ENCODE data around the gene WARS2.
"Not testable (repeated sequence)": the region's sequence is repeated elsewhere in the genome, so short reads cannot be mapped to it uniquely, and the experiment has no call there.

The WARS2 gene

GRCh38 chr1:119160409-119160808 lies 20.0 kb upstream of the WARS2 start:
- WGBS, 2 experiments (ENCODE audit: insufficient coverage in 2 of 2): 83% methylated on average over 1 of the region's 2 CpGs; no CpG with 5 or more reads in 1 of the 2 experiments
- H3K4me3 ChIP-seq (ENCODE audit: extremely low read depth, insufficient read depth, low read length, poor library complexity, severe bottlenecking): no peak overlapping the region
- no peak overlapping the region for H3K27ac ChIP-seq (ENCODE audit: low read depth, low read length, severe bottlenecking)
- H3K36me3 ChIP-seq (ENCODE audit: control insufficient read depth, insufficient read depth, low read length): peaks cover 19% of the 10 kb centered on the region
- peaks cover 3% of the 10 kb centered on the region for H3K9me3 ChIP-seq (ENCODE audit: control insufficient read depth, low read length)
- H3K4me1 ChIP-seq (ENCODE audit: control insufficient read depth, insufficient read depth, low read length, poor library complexity, severe bottlenecking): no peaks in the 10 kb centered on the region

GRCh38 chr1:119159966-119160365 lies 19.5 kb upstream of the WARS2 start:
- peaks cover 3% of the 10 kb centered on the region for H3K9me3 ChIP-seq (ENCODE audit: control insufficient read depth, low read length)
- no peak overlapping the region for H3K27ac ChIP-seq (ENCODE audit: low read depth, low read length, severe bottlenecking)
- WGBS, 2 experiments (ENCODE audit: insufficient coverage in 2 of 2): 88 to 100% methylated on average over 2 of the region's 2 CpGs
- H3K4me3 ChIP-seq (ENCODE audit: extremely low read depth, insufficient read depth, low read length, poor library complexity, severe bottlenecking): no peak overlapping the region
- no peaks in the 10 kb centered on the region for H3K4me1 ChIP-seq (ENCODE audit: control insufficient read depth, insufficient read depth, low read length, poor library complexity, severe bottlenecking)
- H3K36me3 ChIP-seq (ENCODE audit: control insufficient read depth, insufficient read depth, low read length): peaks cover 19% of the 10 kb centered on the region

GRCh38 chr1:119159111-119159510 lies 18.7 kb upstream of the WARS2 start:
- whole genome bisulfite sequencing, 2 experiments (ENCODE audit: insufficient coverage in 2 of 2): 83 to 100% methylated on average over 1 of the region's 2 CpGs
- no peak overlapping the region for H3K27ac ChIP-seq (ENCODE audit: low read depth, low read length, severe bottlenecking)

GRCh38 chr1:119156761-119157160 lies 16.3 kb upstream of the WARS2 start:
- H3K9me3 ChIP-seq (ENCODE audit: control insufficient read depth, low read length); H3K4me1 ChIP-seq (ENCODE audit: control insufficient read depth, insufficient read depth, low read length, poor library complexity, severe bottlenecking); H3K4me3 ChIP-seq (ENCODE audit: extremely low read depth, insufficient read depth, low read length, poor library complexity, severe bottlenecking); H3K27ac ChIP-seq (ENCODE audit: low read depth, low read length, severe bottlenecking): not testable (repeated sequence)
- WGBS, 2 experiments (ENCODE audit: insufficient coverage in 2 of 2): 93 to 100% methylated on average over 3 to 4 of the region's 6 CpGs
- peaks cover 15% of the 10 kb centered on the region for H3K36me3 ChIP-seq (ENCODE audit: control insufficient read depth, insufficient read depth, low read length)

More at GRCh38 chr1:119159111-119159510, 18.7 kb upstream of the WARS2 start:
- no peak overlapping the region for H3K4me3 ChIP-seq (ENCODE audit: extremely low read depth, insufficient read depth, low read length, poor library complexity, severe bottlenecking)
- H3K4me1 ChIP-seq (ENCODE audit: control insufficient read depth, insufficient read depth, low read length, poor library complexity, severe bottlenecking): no peaks in the 10 kb centered on the region
- H3K36me3 ChIP-seq (ENCODE audit: control insufficient read depth, insufficient read depth, low read length): peaks cover 19% of the 10 kb centered on the region
- peaks cover 3% of the 10 kb centered on the region for H3K9me3 ChIP-seq (ENCODE audit: control insufficient read depth, low read length)

- not testable (repeated sequence) for H3K27ac ChIP-seq (ENCODE audit: low read depth, low read length, severe bottlenecking); H3K9me3 ChIP-seq (ENCODE audit: control insufficient read depth, low read length); H3K4me1 ChIP-seq (ENCODE audit: control insufficient read depth, insufficient read depth, low read length, poor library complexity, severe bottlenecking); H3K4me3 ChIP-seq (ENCODE audit: extremely low read depth, insufficient read depth, low read length, poor library complexity, severe bottlenecking)
- H3K36me3 ChIP-seq (ENCODE audit: control insufficient read depth, insufficient read depth, low read length): peaks cover 12% of the 10 kb centered on the region
- WGBS, 2 experiments (ENCODE audit: insufficient coverage in 2 of 2): no CpG with 5 or more reads among the region's 4 CpGs
Observed at GRCh38 chr1:119155069-119155468, 14.6 kb upstream of the WARS2 start.

- Histone ChIP-seq H3K9me3 (ENCODE audit: control insufficient read depth, low read length) (no peaks in the 10 kb centered on the region), H3K36me3 (ENCODE audit: control insufficient read depth, insufficient read depth, low read length) (no peaks in the 10 kb centered on the region), H3K4me1 (ENCODE audit: control insufficient read depth, insufficient read depth, low read length, poor library complexity, severe bottlenecking) (no peaks in the 10 kb centered on the region), H3K4me3 (ENCODE audit: extremely low read depth, insufficient read depth, low read length, poor library complexity, severe bottlenecking) (no peak overlapping the region), H3K27ac (ENCODE audit: low read depth, low read length, severe bottlenecking) (no peak overlapping the region)
- no CpG with 5 or more reads among the region's 1 CpG for WGBS, 2 experiments (ENCODE audit: insufficient coverage in 2 of 2)
Observed at GRCh38 chr1:119150150-119150549, 9.7 kb upstream of the WARS2 start.

GRCh38 chr1:119147661-119148090 lies 7.2 kb upstream of the WARS2 start:
- H3K36me3 ChIP-seq (ENCODE audit: control insufficient read depth, insufficient read depth, low read length): no peaks in the 10 kb centered on the region
- no peaks in the 10 kb centered on the region for H3K4me1 ChIP-seq (ENCODE audit: control insufficient read depth, insufficient read depth, low read length, poor library complexity, severe bottlenecking)
- H3K4me3 ChIP-seq (ENCODE audit: extremely low read depth, insufficient read depth, low read length, poor library complexity, severe bottlenecking): no peak overlapping the region
- no CpG with 5 or more reads among the region's 4 CpGs for WGBS, 2 experiments (ENCODE audit: insufficient coverage in 2 of 2)
- H3K9me3 ChIP-seq (ENCODE audit: control insufficient read depth, low read length): no peaks in the 10 kb centered on the region
- no peak overlapping the region for H3K27ac ChIP-seq (ENCODE audit: low read depth, low read length, severe bottlenecking)

- 76 to 100% methylated on average over 2 to 3 of the region's 4 CpGs for WGBS, 2 experiments (ENCODE audit: insufficient coverage in 2 of 2)
- Histone ChIP-seq H3K36me3 (ENCODE audit: control insufficient read depth, insufficient read depth, low read length) (no peaks in the 10 kb centered on the region), H3K9me3 (ENCODE audit: control insufficient read depth, low read length) (no peaks in the 10 kb centered on the region), H3K27ac (ENCODE audit: low read depth, low read length, severe bottlenecking) (no peak overlapping the region), H3K4me1 (ENCODE audit: control insufficient read depth, insufficient read depth, low read length, poor library complexity, severe bottlenecking) (no peaks in the 10 kb centered on the region), H3K4me3 (ENCODE audit: extremely low read depth, insufficient read depth, low read length, poor library complexity, severe bottlenecking) (no peak overlapping the region)
Observed at GRCh38 chr1:119146466-119146865, 6.0 kb upstream of the WARS2 start.

- no peaks in the 10 kb centered on the region for H3K36me3 ChIP-seq (ENCODE audit: control insufficient read depth, insufficient read depth, low read length)
- H3K4me3 ChIP-seq (ENCODE audit: extremely low read depth, insufficient read depth, low read length, poor library complexity, severe bottlenecking): no peak overlapping the region
- no peak overlapping the region for H3K27ac ChIP-seq (ENCODE audit: low read depth, low read length, severe bottlenecking)
- no peaks in the 10 kb centered on the region for H3K9me3 ChIP-seq (ENCODE audit: control insufficient read depth, low read length)
- WGBS, 2 experiments (ENCODE audit: insufficient coverage in 2 of 2): 98 to 100% methylated on average over 5 of the region's 6 CpGs
- no peaks in the 10 kb centered on the region for H3K4me1 ChIP-seq (ENCODE audit: control insufficient read depth, insufficient read depth, low read length, poor library complexity, severe bottlenecking)
Observed at GRCh38 chr1:119144813-119145212, 4.4 kb upstream of the WARS2 start.

GRCh38 chr1:119143706-119144105 lies 3.3 kb upstream of the WARS2 start:
- Histone ChIP-seq H3K27ac (ENCODE audit: low read depth, low read length, severe bottlenecking) (no peak overlapping the region), H3K4me3 (ENCODE audit: extremely low read depth, insufficient read depth, low read length, poor library complexity, severe bottlenecking) (no peak overlapping the region), H3K36me3 (ENCODE audit: control insufficient read depth, insufficient read depth, low read length) (no peaks in the 10 kb centered on the region), H3K4me1 (ENCODE audit: control insufficient read depth, insufficient read depth, low read length, poor library complexity, severe bottlenecking) (peaks cover 6% of the 10 kb centered on the region), H3K9me3 (ENCODE audit: control insufficient read depth, low read length) (no peaks in the 10 kb centered on the region)
- no CpG with 5 or more reads among the region's 1 CpG for WGBS, 2 experiments (ENCODE audit: insufficient coverage in 2 of 2)

- Histone ChIP-seq H3K9me3 (ENCODE audit: control insufficient read depth, low read length) (no peaks in the 10 kb centered on the region), H3K27ac (ENCODE audit: low read depth, low read length, severe bottlenecking) (no peak overlapping the region), H3K4me1 (ENCODE audit: control insufficient read depth, insufficient read depth, low read length, poor library complexity, severe bottlenecking) (peaks cover 8% of the 10 kb centered on the region), H3K36me3 (ENCODE audit: control insufficient read depth, insufficient read depth, low read length) (no peaks in the 10 kb centered on the region), H3K4me3 (ENCODE audit: extremely low read depth, insufficient read depth, low read length, poor library complexity, severe bottlenecking) (no peak overlapping the region)
- no CpG with 5 or more reads among the region's 1 CpG for WGBS, 2 experiments (ENCODE audit: insufficient coverage in 2 of 2)
Observed at GRCh38 chr1:119141660-119142059, 1.2 kb upstream of the WARS2 start.

Data from mesodermal cell (in vitro differentiated cells).